GM12878 (cell line): ENCODE results near the gene SFT2D3.
A peak's percentile ranks its signal among the peaks of the same experiment; 100 is the strongest.

Source experiments
- BHLHE40 ChIP-seq, 2 experiments: fragments of 450-650 bp in 1 of 2; IDR thresholded peaks; 2 replicates each; pipeline ENCODE4 v1.6.1; 2011 to 2017; ENCODE audit warnings: low read depth in 2 of 2, borderline replicate concordance in 1 of 2, improper control_type of control experiment in 1 of 2, low read length in 1 of 2, mild to moderate bottlenecking in 1 of 2
- CHD1 ChIP-seq: IDR thresholded peaks from 2 replicates; pipeline ENCODE4 v1.6.1; 2012; ENCODE audit warnings: low read depth, low read length, improper control_type of control experiment
- CTCF ChIP-seq, 3 experiments: IDR thresholded peaks in 2 of 3; conservative IDR thresholded peaks in 1 of 3; 2 replicates each; pipeline ENCODE4 v1.5.1; 2011; ENCODE audit warnings: low read depth in 3 of 3, low read length in 3 of 3, mild to moderate bottlenecking in 3 of 3, control low read depth in 2 of 3, moderate library complexity in 2 of 3, inconsistent platforms in 1 of 3, mixed read lengths in 1 of 3; ENCODE audit not compliant: control insufficient read depth in 2 of 3, insufficient read depth in 1 of 3; ENCODE audit errors: extremely low read depth in 1 of 3
- ESRRA ChIP-seq: IDR thresholded peaks from 2 replicates; pipeline ENCODE4 v1.6.1; 2012; ENCODE audit warnings: mild to moderate bottlenecking, low read length, improper control_type of control experiment
- HDGF ChIP-seq: fragments of 450-650 bp; IDR thresholded peaks from 2 replicates; pipeline ENCODE4 v1.6.1; 2016; ENCODE audit warnings: antibody characterized with exemption
- MAX ChIP-seq: IDR thresholded peaks from 2 replicates; pipeline ENCODE4 v1.6.1; 2012; ENCODE audit warnings: low read depth, low read length, improper control_type of control experiment
- MYB ChIP-seq: fragments of 150-350 bp; IDR thresholded peaks from 2 replicates; pipeline ENCODE4 v1.6.1; 2014; ENCODE audit warnings: mild to moderate bottlenecking, low read depth, low read length, borderline replicate concordance
- POLR2A ChIP-seq: IDR thresholded peaks from 2 replicates; pipeline ENCODE4 v1.6.1; 2011; ENCODE audit warnings: low read depth, mild to moderate bottlenecking, low read length
- POLR2AphosphoS2 ChIP-seq: IDR thresholded peaks from 2 replicates; pipeline ENCODE4 v1.6.1; 2011; ENCODE audit warnings: low read depth, mild to moderate bottlenecking, low read length, improper control_type of control experiment, moderate library complexity
- POLR2AphosphoS5 ChIP-seq: IDR thresholded peaks from 2 replicates; pipeline ENCODE4 v1.6.1; 2011; ENCODE audit warnings: mild to moderate bottlenecking, low read length, inconsistent platforms
- RAD21 ChIP-seq: IDR thresholded peaks from 2 replicates; pipeline ENCODE4 v1.6.1; 2011; ENCODE audit warnings: mild to moderate bottlenecking, low read depth, low read length, moderate library complexity; ENCODE audit not compliant: insufficient read depth
- RCOR1 ChIP-seq: conservative IDR thresholded peaks from 2 replicates; pipeline ENCODE4 v1.6.1; 2012; ENCODE audit warnings: low read depth, low read length, improper control_type of control experiment
- TARDBP ChIP-seq: IDR thresholded peaks from 2 replicates; pipeline ENCODE4 v1.6.1; 2016; ENCODE audit warnings: borderline replicate concordance
- ZZZ3 ChIP-seq: IDR thresholded peaks from 2 replicates; pipeline ENCODE4 v1.6.1; 2011; ENCODE audit warnings: low read depth; ENCODE audit not compliant: control insufficient read depth, insufficient read length

- TF ChIP-seq CTCF (IDR thresholded peaks at IDR 0.05 in 2 of 3, conservative IDR thresholded peaks at IDR 0.05 in 1 of 3; ENCODE audit: control insufficient read depth in 2 of 3, extremely low read depth in 1 of 3, insufficient read depth in 1 of 3, low read depth in 3 of 3, low read length in 3 of 3) (no peak), POLR2A (no peak), BHLHE40 (IDR thresholded peaks at IDR 0.05; ENCODE audit: borderline replicate concordance in 1 of 2, low read depth in 2 of 2, low read length in 1 of 2) (peak in 1 of 2 experiments; percentile 16; a peak in 1 of 4 replicates), POLR2AphosphoS2 (no peak), TARDBP (no peak), POLR2AphosphoS5 (no peak), ESRRA (no peak), CHD1 (no peak), RAD21 (no peak), MAX (no peak), ZZZ3 (no peak), HDGF (no peak), MYB (no peak), RCOR1 (no peak)
Measured at GRCh38 chr2:127651971-127652550, 49.2 kb upstream of the SFT2D3 start.
